ENCODE results near the gene RBM25. TPM values are rescaled to one million over a fixed set of nuclear protein-coding genes. Genes with fewer than 3 reads are reported as not detected.

RBM25 gene
- polyA plus RNA-seq, 1 donor: 76.6 TPM

- DNase-seq: no peak
Measured at GRCh38 chr14:73170686-73171085, 112.4 kb downstream of the RBM25 start.

GRCh38 chr14:73172500-73172899, 114.2 kb downstream of the RBM25 start:
- DNase-seq: no peak

GRCh38 chr14:73173092-73173735, 114.9 kb downstream of the RBM25 start:
- DNase-seq: peak; percentile 32

Other genes starting within 250 kb of the RBM25 start
- gene DPF3, start 164.4 kb upstream of the RBM25 start, polyA plus RNA-seq (ENCODE audit: insufficient read length): 4.5 TPM
- gene DCAF4, start 132.1 kb upstream of the RBM25 start, polyA plus RNA-seq (ENCODE audit: insufficient read length): 12.3 TPM
- gene ZFYVE1, start 31.4 kb upstream of the RBM25 start, polyA plus RNA-seq (ENCODE audit: insufficient read length): 15.9 TPM
- 30.6 TPM for gene PSEN1, start 78.0 kb downstream of the RBM25 start, polyA plus RNA-seq (ENCODE audit: insufficient read length)
- gene PAPLN, start 179.0 kb downstream of the RBM25 start, polyA plus RNA-seq (ENCODE audit: insufficient read length): 2.4 TPM